CD4-positive, alpha-beta T cell (primary cell): ENCODE measurements around the gene YLPM1. TPM values are rescaled to one million over a fixed set of nuclear protein-coding genes. Genes with fewer than 3 reads are reported as not detected.
A peak's percentile ranks its signal among the peaks of the same experiment; 100 is the strongest.

Source experiments
- ATAC-seq: fragments of 200-7000 bp; cut with Tn5 transposase; one replicate; pipeline ENCODE4 v1.10.0; 2022; ENCODE audit warnings: mild to moderate bottlenecking; ENCODE audit not compliant: poor library complexity
- CTCF ChIA-PET: fragments of 350-600 bp; sonication (Branson Sonifier 250); formaldehyde crosslinking; loops from one replicate; lab custom pipeline; 2021; ENCODE audit warnings: antibody characterized with exemption, inconsistent platforms; lab: Charles Lee
- POLR2A ChIA-PET: fragments of 350-600 bp; sonication (Branson Sonifier 250); formaldehyde crosslinking; loops from one replicate; lab custom pipeline; 2021; ENCODE audit warnings: antibody characterized with exemption, inconsistent platforms; lab: Charles Lee
- DNase-seq, 14 experiments: peaks; one replicate each; pipeline ENCODE4 v3.0.0-alpha.2; 2013 to 2020; ENCODE audit warnings: mixed read lengths in 2 of 14
- H3K27ac ChIP-seq, 2 donors: one replicate each; pipeline versions ENCODE4 v1.5.1 to v1.7.0; 2013; ENCODE audit warnings: low read length in 2 of 2, low read depth in 1 of 2, mild to moderate bottlenecking in 1 of 2
- H3K27me3 ChIP-seq, 2 experiments: 1 replicate in 1 of 2; 2 replicates in 1 of 2; pipeline versions ENCODE4 v1.6.1 to v1.7.0; 2013; ENCODE audit warnings: low read length in 2 of 2, control low read depth in 1 of 2, mild to moderate bottlenecking in 1 of 2, moderate library complexity in 1 of 2; ENCODE audit not compliant: insufficient read depth in 2 of 2, control insufficient read depth in 1 of 2
- H3K36me3 ChIP-seq: one replicate; pipeline ENCODE4 v1.6.1; 2013; ENCODE audit warnings: low read length, control low read depth; ENCODE audit not compliant: insufficient read depth
- H3K4me1 ChIP-seq: one replicate; pipeline ENCODE4 v1.6.1; 2013; ENCODE audit warnings: low read length, control low read depth; ENCODE audit not compliant: insufficient read depth
- H3K4me3 ChIP-seq: one replicate; pipeline ENCODE4 v1.5.1; 2013; ENCODE audit warnings: mild to moderate bottlenecking, low read length, moderate library complexity
- H3K9me3 ChIP-seq, 2 experiments: 1 replicate in 1 of 2; 2 replicates in 1 of 2; pipeline versions ENCODE4 v1.6.1 to v1.7.0; 2013; ENCODE audit warnings: low read length in 2 of 2, mild to moderate bottlenecking in 2 of 2, control low read depth in 1 of 2, moderate library complexity in 1 of 2; ENCODE audit not compliant: control insufficient read depth in 1 of 2, insufficient read depth in 1 of 2
- H3K27ac Mint-ChIP-seq: one replicate; pipeline ENCODE4 v1.8.0; 2020; ENCODE audit warnings: mixed read lengths
- H3K27me3 Mint-ChIP-seq: one replicate; pipeline ENCODE4 v1.8.0; 2021; ENCODE audit warnings: mixed read lengths
- H3K36me3 Mint-ChIP-seq: one replicate; pipeline ENCODE4 v1.8.0; 2021; ENCODE audit warnings: low read depth, mixed read lengths
- H3K4me1 Mint-ChIP-seq: one replicate; pipeline ENCODE4 v1.8.0; 2021; ENCODE audit warnings: low read depth, mixed read lengths
- H3K4me3 Mint-ChIP-seq: one replicate; pipeline ENCODE4 v1.8.0; 2020; ENCODE audit warnings: mild to moderate bottlenecking, mixed read lengths
- H3K9me3 Mint-ChIP-seq: one replicate; pipeline ENCODE4 v1.8.0; 2020; ENCODE audit warnings: mixed read lengths
- intact Hi-C, 2 experiments: fragments of 100-400 bp; cut with DNase I in 1 of 2; cut with micrococcal nuclease in 1 of 2; formaldehyde crosslinking; loops; one replicate each; pipeline versions ENCODE4 v1.15.1 to v1.9.0; 2023 to 2025; cut with DNase I, micrococcal nuclease
- total RNA-seq, 174 experiments: library from RNA in 2 of 174; stranded (reverse) in 2 of 174; gene quantifications; one replicate each; pipeline ENCODE4 v1.2.3 and lab custom pipeline; 2021 to 2026
- TF ChIP-seq, protein P1 (sequence below): fragments of 200-600 bp; IDR thresholded peaks from one replicate; pipeline ENCODE4 v1.8.0; 2022; ENCODE audit warnings: antibody characterized with exemption, mild to moderate bottlenecking

YLPM1 gene
- total RNA-seq, 2 experiments from 2014 or later: 87.2 to 88.6 TPM

DNA sequence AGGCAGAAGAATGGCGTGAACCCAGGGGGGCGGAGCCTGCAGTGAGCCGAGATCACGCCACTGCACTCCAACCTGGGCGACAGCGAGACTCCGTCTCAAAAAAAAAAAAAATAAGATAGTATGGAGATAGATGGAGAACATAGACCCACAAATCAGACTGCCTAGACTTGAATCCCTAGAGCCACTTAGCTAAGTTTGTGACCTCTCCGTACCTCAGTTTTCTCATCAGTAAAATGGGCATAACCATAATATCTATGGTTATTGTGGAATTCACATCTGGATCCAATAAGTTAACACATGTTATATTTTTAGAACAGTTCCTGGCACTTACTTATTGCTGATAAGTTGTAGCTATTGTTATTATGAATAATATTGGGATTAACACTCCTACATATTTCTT is 105.6 kb downstream of the YLPM1 start:
- H3K9me3 Mint-ChIP-seq: no peaks in the 10 kb centered on the region
- ChIA-PET POLR2A (interaction anchor here (0.7 to 2.9 kb wide), 4 partner anchors 8 to 30 kb away, joined by 3 to 36 read pairs (median 4); partner anchors contain the start of gene DLST), CTCF (interaction anchor here (3.2 kb wide), 1 partner anchor 37 kb away, joined by 16 read pairs; no protein-coding TSS in a partner anchor)
- H3K27me3 ChIP-seq: no peaks in the 10 kb centered on the region
- no peaks in the 10 kb centered on the region for H3K36me3 ChIP-seq
- ATAC-seq (no peak), DNase-seq (no peak)
- no peaks in the 10 kb centered on the region for H3K27me3 Mint-ChIP-seq
- H3K4me1 ChIP-seq: peaks cover 16% of the 10 kb centered on the region
- peaks cover 27% of the 10 kb centered on the region for H3K4me1 Mint-ChIP-seq
- no peak overlapping the region for H3K27ac Mint-ChIP-seq
- no peaks in the 10 kb centered on the region for H3K9me3 ChIP-seq
- no peak overlapping the region for H3K4me3 ChIP-seq
- intact Hi-C loops: no loop called here
- no peaks in the 10 kb centered on the region for H3K36me3 Mint-ChIP-seq
- H3K4me3 Mint-ChIP-seq: no peak overlapping the region
- TF ChIP-seq, protein P1, sequence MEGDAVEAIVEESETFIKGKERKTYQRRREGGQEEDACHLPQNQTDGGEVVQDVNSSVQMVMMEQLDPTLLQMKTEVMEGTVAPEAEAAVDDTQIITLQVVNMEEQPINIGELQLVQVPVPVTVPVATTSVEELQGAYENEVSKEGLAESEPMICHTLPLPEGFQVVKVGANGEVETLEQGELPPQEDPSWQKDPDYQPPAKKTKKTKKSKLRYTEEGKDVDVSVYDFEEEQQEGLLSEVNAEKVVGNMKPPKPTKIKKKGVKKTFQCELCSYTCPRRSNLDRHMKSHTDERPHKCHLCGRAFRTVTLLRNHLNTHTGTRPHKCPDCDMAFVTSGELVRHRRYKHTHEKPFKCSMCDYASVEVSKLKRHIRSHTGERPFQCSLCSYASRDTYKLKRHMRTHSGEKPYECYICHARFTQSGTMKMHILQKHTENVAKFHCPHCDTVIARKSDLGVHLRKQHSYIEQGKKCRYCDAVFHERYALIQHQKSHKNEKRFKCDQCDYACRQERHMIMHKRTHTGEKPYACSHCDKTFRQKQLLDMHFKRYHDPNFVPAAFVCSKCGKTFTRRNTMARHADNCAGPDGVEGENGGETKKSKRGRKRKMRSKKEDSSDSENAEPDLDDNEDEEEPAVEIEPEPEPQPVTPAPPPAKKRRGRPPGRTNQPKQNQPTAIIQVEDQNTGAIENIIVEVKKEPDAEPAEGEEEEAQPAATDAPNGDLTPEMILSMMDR: no peak
- H3K27ac ChIP-seq: no peak overlapping the region

DNA sequence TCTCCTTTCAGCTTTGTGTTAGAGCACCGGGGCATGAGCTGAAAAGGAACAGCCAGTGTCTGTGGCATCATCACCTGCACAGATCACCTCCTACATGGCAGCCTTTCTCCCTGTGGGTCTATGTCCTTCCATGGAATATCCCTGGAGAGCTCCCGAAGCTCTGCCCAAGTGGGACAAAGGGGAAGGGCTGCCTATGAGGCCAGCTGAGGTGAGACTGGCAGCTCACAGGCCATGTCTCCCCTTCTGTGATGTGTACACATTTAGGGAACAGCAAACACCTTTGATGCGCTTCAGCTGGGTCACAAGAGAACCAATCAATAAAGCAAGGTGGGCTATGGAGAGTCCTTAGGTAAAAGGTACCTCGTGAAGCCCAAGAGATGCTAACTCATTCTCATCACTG is 108.7 kb downstream of the YLPM1 start:
- Mint-ChIP-seq H3K27me3 (no peaks in the 10 kb centered on the region), H3K36me3 (no peaks in the 10 kb centered on the region), H3K4me3 (no peak overlapping the region), H3K27ac (no peak overlapping the region), H3K9me3 (no peaks in the 10 kb centered on the region), H3K4me1 (peaks cover 38% of the 10 kb centered on the region)
- DNase-seq (no peak), ATAC-seq (no peak)
- intact Hi-C loops: no loop called here
- Histone ChIP-seq H3K27me3 (no peaks in the 10 kb centered on the region), H3K27ac (no peak overlapping the region), H3K9me3 (no peaks in the 10 kb centered on the region), H3K4me3 (no peak overlapping the region), H3K4me1 (peaks cover 29% of the 10 kb centered on the region), H3K36me3 (no peaks in the 10 kb centered on the region)
- POLR2A ChIA-PET: interaction anchor here (1.9 to 2.9 kb wide), 2 partner anchors 10 to 11 kb away, joined by 7 to 16 read pairs; partner anchors contain the start of gene DLST
- TF ChIP-seq, protein P1: no peak
- CTCF ChIA-PET: interaction anchor here (1.6 to 2.0 kb wide), 2 partner anchors 10 to 11 kb away, joined by 5 to 7 read pairs; no protein-coding TSS in a partner anchor

DNA sequence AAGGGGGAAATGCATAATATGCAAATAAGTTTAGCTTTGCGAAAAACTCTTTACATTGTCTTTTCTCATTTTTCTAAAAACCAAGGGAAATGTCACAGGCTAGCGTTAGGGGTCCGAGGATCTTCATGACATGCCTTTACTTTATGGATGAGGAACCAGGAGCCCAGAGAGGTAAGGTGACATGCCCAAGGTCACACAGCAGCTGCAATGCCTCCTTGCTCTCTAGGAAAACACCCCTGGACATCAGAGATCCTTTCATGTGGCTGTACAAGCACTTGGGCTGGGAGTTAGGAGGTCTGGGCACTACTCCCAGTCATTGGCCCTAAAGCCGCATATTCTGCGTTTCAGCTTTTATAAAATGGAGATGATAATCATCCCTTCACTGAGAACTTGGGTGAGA is 112.1 kb downstream of the YLPM1 start:
- Histone ChIP-seq H3K27ac (no peak overlapping the region), H3K4me1 (peaks cover 26% of the 10 kb centered on the region), H3K9me3 (no peaks in the 10 kb centered on the region), H3K36me3 (no peaks in the 10 kb centered on the region), H3K4me3 (no peak overlapping the region), H3K27me3 (no peaks in the 10 kb centered on the region)
- TF ChIP-seq, protein P1: no peak
- Mint-ChIP-seq H3K4me3 (peak overlapping the region; percentile 25), H3K9me3 (no peaks in the 10 kb centered on the region), H3K27me3 (no peaks in the 10 kb centered on the region), H3K4me1 (peaks cover 32% of the 10 kb centered on the region), H3K36me3 (no peaks in the 10 kb centered on the region), H3K27ac (peak overlapping the region; percentile 6)
- intact Hi-C loops: no loop called here
- ChIA-PET CTCF (interaction anchor here (0.9 kb wide), 1 partner anchor 31 kb away, joined by 4 read pairs; no protein-coding TSS in a partner anchor), POLR2A (interaction anchor here (0.7 to 1.4 kb wide), 2 partner anchors 113 to 202 kb away, joined by 3 read pairs; no protein-coding TSS in a partner anchor)
- DNase-seq: no peak
- no peak for ATAC-seq
